GM18868 (cell line): Measurements from ENCODE around the gene MAPKAP1.
A peak's percentile ranks its signal among the peaks of the same experiment; 100 is the strongest.

Experiments
- ATAC-seq: cut with Tn5 transposase; IDR thresholded peaks from one replicate; pipeline ENCODE4 v1.9.1; 2021; ENCODE audit warnings: mild to moderate bottlenecking, moderate library complexity; ENCODE audit not compliant: unreplicated experiment

The MAPKAP1 gene

GRCh38 chr9:125425170-125425897 is 281.7 kb downstream of the MAPKAP1 start:
- ATAC-seq: no peak

- ATAC-seq: no peak
These were observed 283.0 kb downstream of the MAPKAP1 start for GRCh38 chr9:125423964-125424363.

GRCh38 chr9:125422853-125423252 is 284.2 kb downstream of the MAPKAP1 start:
- no peak for ATAC-seq

- ATAC-seq: no peak
These were observed 285.3 kb downstream of the MAPKAP1 start for GRCh38 chr9:125421591-125422181.

GRCh38 chr9:125421166-125421565 is 285.8 kb downstream of the MAPKAP1 start:
- no peak for ATAC-seq

GRCh38 chr9:125418404-125418803 is 288.6 kb downstream of the MAPKAP1 start:
- ATAC-seq: no peak

- ATAC-seq: no peak
These were observed 290.5 kb downstream of the MAPKAP1 start for GRCh38 chr9:125416517-125416916.

GRCh38 chr9:125415583-125416460 is 291.2 kb downstream of the MAPKAP1 start:
- no peak for ATAC-seq

GRCh38 chr9:125413579-125413978 is 293.4 kb downstream of the MAPKAP1 start:
- no peak for ATAC-seq

GRCh38 chr9:125412166-125412565 is 294.8 kb downstream of the MAPKAP1 start:
- ATAC-seq: no peak

GRCh38 chr9:125411171-125411756 is 295.7 kb downstream of the MAPKAP1 start:
- ATAC-seq: no peak

- no peak for ATAC-seq
These were observed 296.5 kb downstream of the MAPKAP1 start for GRCh38 chr9:125410522-125410894.

- ATAC-seq: no peak
These were observed 297.1 kb downstream of the MAPKAP1 start for GRCh38 chr9:125409637-125410521.

GRCh38 chr9:125409217-125409636 is 297.8 kb downstream of the MAPKAP1 start:
- no peak for ATAC-seq

- ATAC-seq: peak; percentile 74
These were observed 298.8 kb downstream of the MAPKAP1 start for GRCh38 chr9:125407974-125408900.

GRCh38 chr9:125407432-125407973 is 299.5 kb downstream of the MAPKAP1 start:
- no peak for ATAC-seq

GRCh38 chr9:125406810-125407087 is 300.3 kb downstream of the MAPKAP1 start:
- ATAC-seq: no peak

- ATAC-seq: no peak
These were observed 300.8 kb downstream of the MAPKAP1 start for GRCh38 chr9:125405938-125406809.
